Keratinocyte (primary cell): ENCODE measurements around the gene KLHL3.

Experiments used
- CTCF ChIP-seq, 3 experiments: IDR thresholded peaks in 1 of 3; conservative IDR thresholded peaks in 1 of 3; optimal IDR thresholded peaks in 1 of 3; 2 replicates in 2 of 3; 3 replicates in 1 of 3; pipeline versions ENCODE3 to v1.5.1; 2011; ENCODE audit warnings: low read length in 3 of 3, mild to moderate bottlenecking in 3 of 3, moderate library complexity in 2 of 3, control low read depth in 1 of 3, inconsistent platforms in 1 of 3; ENCODE audit not compliant: insufficient read depth in 2 of 3; ENCODE audit errors: extremely low read depth in 1 of 3
- EZH2 ChIP-seq: IDR thresholded peaks from one replicate; pipeline ENCODE4 v1.6.1; 2012; ENCODE audit warnings: inconsistent platforms, mild to moderate bottlenecking, low read length, moderate library complexity

DNA sequence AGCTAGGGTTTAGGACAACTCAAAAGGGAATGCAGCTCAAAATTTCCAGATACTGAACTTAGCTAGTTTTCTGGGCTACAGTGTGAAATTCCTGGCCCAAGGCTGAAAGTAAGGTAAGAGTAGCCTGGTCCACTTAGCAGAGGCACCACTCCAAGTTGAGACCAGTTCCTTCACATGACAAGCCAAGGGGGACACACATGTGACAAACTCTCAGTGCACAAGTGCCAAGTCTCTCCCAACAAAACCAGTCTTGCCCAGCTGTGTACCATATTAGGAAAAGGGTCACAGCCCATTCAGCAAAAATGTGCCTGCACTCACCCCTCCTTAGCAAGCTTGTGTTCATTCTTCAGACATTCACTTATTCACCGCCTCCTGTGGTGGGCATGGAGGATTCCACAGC lies 27.8 kb downstream of the KLHL3 start:
- TF ChIP-seq CTCF (optimal IDR thresholded peaks at IDR 0.05 in 1 of 3, IDR thresholded peaks at IDR 0.05 in 1 of 3, conservative IDR thresholded peaks at IDR 0.05 in 1 of 3; ENCODE audit: extremely low read depth in 1 of 3, insufficient read depth in 2 of 3, low read length in 3 of 3) (no peak), EZH2 (no peak)
